OCI-LY1 (cell line): ENCODE data around the gene CDKAL1.

Experiments
- H2AFZ ChIP-seq: fragments of 200-600 bp; sonication (generic), shearing (Covaris generic); 2 replicates; pipeline ENCODE4 v1.6.0; 2014; ENCODE audit warnings: antibody characterized with exemption, mild to moderate bottlenecking, low read length
- H3F3A ChIP-seq: fragments of 200-600 bp; sonication (generic), shearing (Covaris generic); 2 replicates; pipeline ENCODE4 v1.6.0; 2014; ENCODE audit warnings: mild to moderate bottlenecking, antibody characterized with exemption, low read length, moderate library complexity; ENCODE audit not compliant: insufficient read depth
- H3K27ac ChIP-seq: fragments of 200-600 bp; sonication (generic); 2 replicates; pipeline ENCODE4 v1.5.1; 2014; ENCODE audit warnings: low read length, mixed run types, mild to moderate bottlenecking, low read depth; ENCODE audit not compliant: poor library complexity, severe bottlenecking
- H3K27me3 ChIP-seq: fragments of 200-600 bp; sonication (generic); 2 replicates; pipeline ENCODE4 v1.6.0; 2014; ENCODE audit warnings: antibody characterized with exemption, mild to moderate bottlenecking, low read length, moderate library complexity; ENCODE audit not compliant: insufficient read depth
- H3K36me3 ChIP-seq: fragments of 200-600 bp; sonication (generic); 2 replicates; pipeline ENCODE4 v1.6.1; 2014; ENCODE audit warnings: mild to moderate bottlenecking, antibody characterized with exemption, low read length, moderate library complexity, mixed read lengths; ENCODE audit not compliant: insufficient read depth
- H3K4me1 ChIP-seq: fragments of 200-600 bp; sonication (generic); 2 replicates; pipeline ENCODE4 v1.5.1; 2014; ENCODE audit warnings: mild to moderate bottlenecking, low read length, moderate library complexity; ENCODE audit not compliant: insufficient read depth, severe bottlenecking
- H3K4me2 ChIP-seq: fragments of 200-600 bp; sonication (generic), shearing (Covaris generic); 2 replicates; pipeline ENCODE4 v1.6.1; 2014; ENCODE audit warnings: low read length
- H3K4me3 ChIP-seq: fragments of 200-600 bp; sonication (generic); 2 replicates; pipeline ENCODE4 v1.5.1; 2014; ENCODE audit warnings: low read length, low read depth, mild to moderate bottlenecking, mixed read lengths; ENCODE audit not compliant: poor library complexity, severe bottlenecking
- H3K79me2 ChIP-seq: fragments of 200-600 bp; shearing (Covaris generic); 2 replicates; pipeline ENCODE4 v1.6.1; 2016; ENCODE audit warnings: mixed run types, low read length, mixed read lengths; ENCODE audit not compliant: insufficient read depth
- H3K9ac ChIP-seq: fragments of 200-600 bp; sonication (generic), shearing (Covaris generic); 2 replicates; pipeline ENCODE4 v1.6.1; 2014; ENCODE audit warnings: mild to moderate bottlenecking, low read length, mixed read lengths
- H3K9me2 ChIP-seq: fragments of 200-600 bp; sonication (generic), shearing (Covaris generic); 2 replicates; pipeline ENCODE4 v1.6.1; 2014; ENCODE audit warnings: low read depth, mild to moderate bottlenecking, low read length, mixed read lengths
- H3K9me3 ChIP-seq: fragments of 200-600 bp; shearing (Covaris generic); 2 replicates; pipeline ENCODE4 v1.6.1; 2014; ENCODE audit warnings: low read length, mixed read lengths
- H4K20me1 ChIP-seq: fragments of 200-600 bp; sonication (generic), shearing (Covaris generic); 2 replicates; pipeline ENCODE4 v1.6.0; 2016; ENCODE audit warnings: mild to moderate bottlenecking, low read length; ENCODE audit not compliant: insufficient read depth
- EZH2 ChIP-seq: fragments of 200-600 bp; sonication (generic), shearing (Covaris generic); IDR thresholded peaks from 2 replicates; pipeline ENCODE4 v1.8.0; 2017; ENCODE audit warnings: borderline replicate concordance, mixed run types, mild to moderate bottlenecking, antibody characterized with exemption, low read length, moderate library complexity, mixed read lengths
- TF ChIP-seq, protein P1 (sequence below): fragments of 200-600 bp; sonication (generic), shearing (Covaris generic); IDR thresholded peaks from 2 replicates; pipeline ENCODE4 v1.5.1; 2017; ENCODE audit warnings: mild to moderate bottlenecking, antibody characterized with exemption, low read length, moderate library complexity, mixed read lengths

Gene CDKAL1

DNA sequence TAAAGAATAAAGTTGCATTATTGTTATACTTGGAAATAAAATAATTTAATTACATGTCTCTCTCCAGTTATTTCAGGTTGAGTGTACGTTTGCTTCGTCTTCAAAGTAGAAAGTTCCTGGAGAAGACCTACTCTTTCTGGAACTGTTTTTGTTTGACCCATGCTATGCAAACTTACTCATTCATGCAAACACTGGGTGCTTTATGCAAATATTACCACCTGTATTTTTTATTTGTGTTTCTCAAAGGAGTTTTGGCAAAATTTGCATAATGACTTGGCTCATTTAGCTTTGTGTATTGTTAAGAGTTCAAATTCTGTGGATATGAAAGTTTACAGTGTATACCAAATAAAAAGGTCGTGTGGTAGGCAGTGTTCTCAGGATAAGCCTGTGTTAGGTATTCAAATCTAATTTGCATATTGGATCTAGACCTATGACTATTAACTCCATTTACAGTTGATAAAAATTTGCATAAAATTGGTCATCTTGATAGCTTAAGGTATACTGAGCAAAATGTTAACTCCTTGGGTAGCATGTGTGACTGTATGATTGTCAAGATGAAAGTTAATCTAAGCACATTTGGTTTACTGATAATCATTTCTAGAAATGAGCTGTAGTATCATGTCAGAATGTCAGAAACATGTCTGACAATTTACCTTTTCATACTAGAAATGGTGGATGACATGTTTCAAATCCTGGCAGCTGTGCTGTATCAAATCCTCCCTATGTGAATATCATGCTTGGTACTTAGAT is 65.2 kb downstream of the CDKAL1 start:
- no peaks in the 10 kb centered on the region for H3K79me2 ChIP-seq
- no peaks in the 10 kb centered on the region for H3F3A ChIP-seq
- H3K27ac ChIP-seq: no peak overlapping the region
- H3K36me3 ChIP-seq: peaks cover 28% of the 10 kb centered on the region
- H2AFZ ChIP-seq: no peak overlapping the region
- H3K4me1 ChIP-seq: no peaks in the 10 kb centered on the region
- H4K20me1 ChIP-seq: no peaks in the 10 kb centered on the region
- TF ChIP-seq, protein P1, sequence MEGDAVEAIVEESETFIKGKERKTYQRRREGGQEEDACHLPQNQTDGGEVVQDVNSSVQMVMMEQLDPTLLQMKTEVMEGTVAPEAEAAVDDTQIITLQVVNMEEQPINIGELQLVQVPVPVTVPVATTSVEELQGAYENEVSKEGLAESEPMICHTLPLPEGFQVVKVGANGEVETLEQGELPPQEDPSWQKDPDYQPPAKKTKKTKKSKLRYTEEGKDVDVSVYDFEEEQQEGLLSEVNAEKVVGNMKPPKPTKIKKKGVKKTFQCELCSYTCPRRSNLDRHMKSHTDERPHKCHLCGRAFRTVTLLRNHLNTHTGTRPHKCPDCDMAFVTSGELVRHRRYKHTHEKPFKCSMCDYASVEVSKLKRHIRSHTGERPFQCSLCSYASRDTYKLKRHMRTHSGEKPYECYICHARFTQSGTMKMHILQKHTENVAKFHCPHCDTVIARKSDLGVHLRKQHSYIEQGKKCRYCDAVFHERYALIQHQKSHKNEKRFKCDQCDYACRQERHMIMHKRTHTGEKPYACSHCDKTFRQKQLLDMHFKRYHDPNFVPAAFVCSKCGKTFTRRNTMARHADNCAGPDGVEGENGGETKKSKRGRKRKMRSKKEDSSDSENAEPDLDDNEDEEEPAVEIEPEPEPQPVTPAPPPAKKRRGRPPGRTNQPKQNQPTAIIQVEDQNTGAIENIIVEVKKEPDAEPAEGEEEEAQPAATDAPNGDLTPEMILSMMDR: no peak
- TF ChIP-seq EZH2: no peak
- H3K4me3 ChIP-seq: no peak overlapping the region
- no peaks in the 10 kb centered on the region for H3K27me3 ChIP-seq
- no peak overlapping the region for H3K9ac ChIP-seq
- no peaks in the 10 kb centered on the region for H3K9me2 ChIP-seq
- H3K4me2 ChIP-seq: no peak overlapping the region
- H3K9me3 ChIP-seq: no peaks in the 10 kb centered on the region

DNA sequence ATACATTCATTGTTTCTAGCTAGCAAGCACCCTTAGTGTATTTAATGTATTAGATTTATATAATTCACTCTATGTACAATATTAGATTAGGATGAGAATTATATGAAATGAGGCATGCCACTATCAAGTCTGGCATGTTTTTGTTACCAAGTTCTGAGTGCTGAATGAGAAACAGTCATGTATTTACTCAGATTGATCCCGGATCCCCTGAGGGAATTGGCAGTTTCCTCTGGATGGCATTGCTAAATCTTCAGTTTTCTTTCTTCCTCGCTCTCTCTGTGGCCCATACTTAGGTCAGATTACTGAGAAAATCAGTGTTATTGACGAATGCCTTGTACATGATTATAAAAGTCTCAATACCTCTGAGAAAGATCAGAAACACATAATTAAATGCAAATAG is 66.6 kb downstream of the CDKAL1 start:
- no peaks in the 10 kb centered on the region for H3K27me3 ChIP-seq
- H3K4me1 ChIP-seq: no peaks in the 10 kb centered on the region
- no peak overlapping the region for H2AFZ ChIP-seq

DNA sequence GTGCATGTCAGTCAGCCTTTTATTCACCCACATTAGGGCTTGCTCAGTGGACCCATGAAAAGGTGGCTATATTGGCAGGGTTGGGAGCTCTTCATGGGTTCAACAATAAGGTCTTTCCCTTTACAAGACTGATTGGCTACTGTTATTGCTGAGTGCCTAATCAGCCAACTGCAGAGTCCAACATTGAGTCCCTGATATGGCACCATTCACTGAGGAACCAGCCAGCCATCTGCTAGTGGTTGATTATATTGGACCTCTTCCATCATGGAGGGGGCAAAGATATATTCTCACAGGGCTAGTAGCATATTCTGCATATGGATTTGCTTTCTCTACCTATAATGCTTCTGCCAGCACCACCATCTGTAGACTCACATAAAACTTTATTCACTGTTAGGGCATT is 69.9 kb downstream of the CDKAL1 start:
- TF ChIP-seq, protein P1: no peak
- TF ChIP-seq EZH2: no peak
- no peaks in the 10 kb centered on the region for H3K79me2 ChIP-seq
- H3K4me2 ChIP-seq: no peak overlapping the region
- no peak overlapping the region for H3K9ac ChIP-seq
- no peak overlapping the region for H3K27ac ChIP-seq
- H3K36me3 ChIP-seq: peaks cover 5% of the 10 kb centered on the region; the same call in 1 of the 2 replicates
- H3K9me2 ChIP-seq: no peaks in the 10 kb centered on the region
- H3F3A ChIP-seq: no peaks in the 10 kb centered on the region
- no peaks in the 10 kb centered on the region for H3K9me3 ChIP-seq
- H3K4me1 ChIP-seq: no peaks in the 10 kb centered on the region
- no peaks in the 10 kb centered on the region for H4K20me1 ChIP-seq
- no peak overlapping the region for H2AFZ ChIP-seq
- H3K4me3 ChIP-seq: no peak overlapping the region
- no peaks in the 10 kb centered on the region for H3K27me3 ChIP-seq

More for the DNA sequence above, 66.6 kb downstream of the CDKAL1 start:
- no peak overlapping the region for H3K4me2 ChIP-seq
- H3K9me2 ChIP-seq: no peaks in the 10 kb centered on the region
- TF ChIP-seq, protein P1: no peak
- no peak for TF ChIP-seq EZH2
- no peak overlapping the region for H3K4me3 ChIP-seq
- H3K9me3 ChIP-seq: no peaks in the 10 kb centered on the region
- H3F3A ChIP-seq: no peaks in the 10 kb centered on the region
- H3K36me3 ChIP-seq: peaks cover 19% of the 10 kb centered on the region
- H3K27ac ChIP-seq: no peak overlapping the region
- H4K20me1 ChIP-seq: no peaks in the 10 kb centered on the region
- no peak overlapping the region for H3K9ac ChIP-seq
- no peaks in the 10 kb centered on the region for H3K79me2 ChIP-seq
